B cell (primary cell): ENCODE results near the gene CACNA1H.

ENCODE experiments used
- CTCF ChIP-seq: fragments of 200-600 bp; IDR thresholded peaks from one replicate; pipeline ENCODE4 v1.8.0; 2022; ENCODE audit warnings: antibody characterized with exemption, mild to moderate bottlenecking
- EZH2 ChIP-seq: IDR thresholded peaks from 2 replicates; pipeline ENCODE4 v1.6.1; 2012; ENCODE audit warnings: borderline replicate concordance, low read depth, mild to moderate bottlenecking, moderate library complexity, low read length; ENCODE audit not compliant: insufficient read depth, poor library complexity, severe bottlenecking

DNA sequence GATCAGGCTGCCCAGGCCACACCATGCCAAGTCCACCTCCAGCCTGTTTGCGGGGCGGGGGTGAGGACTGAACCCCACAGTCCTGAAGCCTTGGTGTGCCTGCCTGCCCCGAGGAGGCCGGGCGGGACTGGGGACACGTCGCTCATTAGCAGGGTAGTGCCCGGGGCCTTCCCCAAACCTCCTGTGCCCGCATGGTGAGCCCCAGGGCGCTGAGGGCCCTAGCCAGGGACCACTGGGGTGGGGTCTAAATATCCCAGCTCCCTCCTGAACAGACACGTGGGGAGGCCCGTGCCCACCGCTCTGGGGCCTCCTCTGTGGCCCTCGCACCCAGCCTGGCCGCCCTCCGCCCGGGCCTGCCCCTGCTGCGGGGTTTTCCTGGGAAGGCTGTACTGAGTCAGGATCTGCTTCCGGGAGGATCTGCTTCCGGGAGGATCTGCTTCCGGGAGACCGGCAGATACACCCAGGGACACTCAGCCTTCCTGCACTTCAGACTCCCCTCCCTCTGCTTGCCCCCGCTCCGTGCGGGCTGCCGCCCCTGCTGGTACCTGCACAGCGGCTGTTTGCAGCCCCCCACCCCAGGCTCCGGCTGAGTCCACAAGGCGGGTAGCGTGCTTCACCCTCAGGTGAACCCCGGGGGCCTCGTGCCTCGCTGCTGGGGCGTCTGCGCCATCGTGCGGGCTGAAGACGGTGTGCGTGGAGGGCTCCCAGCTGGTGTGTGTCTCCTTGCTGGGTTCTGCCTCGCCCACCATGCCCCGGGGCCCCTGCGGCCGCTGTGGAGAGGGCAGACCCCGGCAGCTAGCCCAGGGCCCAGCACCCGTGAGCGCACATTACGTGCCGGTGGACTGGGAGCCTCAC is 23.6 kb upstream of the CACNA1H start:
- no peak for TF ChIP-seq CTCF
- no peak for TF ChIP-seq EZH2
